IMR-90 (cell line): ENCODE data around the gene AKNA. TPM values are rescaled to one million over a fixed set of nuclear protein-coding genes. Genes with fewer than 3 reads are reported as not detected.

Experiments
- ATAC-seq: fragments of 200-7000 bp; cut with Tn5 transposase; 2 replicates; pipeline ENCODE4 v1.9.1; 2020; ENCODE audit warnings: low read depth, mild to moderate bottlenecking, moderate library complexity
- BruUV-seq: library from RNA; stranded (reverse); fragments of 400-500 nt; replicated peaks from 2 replicates; lab custom pipeline; 2021; lab: Mats Ljungman, UMichigan
- CTCF ChIA-PET: fragments of 300-600 bp; formaldehyde crosslinking; extraction: SDS; loops from one replicate; lab custom pipeline; 2021; ENCODE audit warnings: antibody characterized with exemption; lab: Yijun Ruan, JAX
- POLR2A ChIA-PET: fragments of 300-600 bp; sonication (Branson Sonifier 250); formaldehyde crosslinking; loops from one replicate; lab custom pipeline; 2022; ENCODE audit warnings: antibody characterized with exemption; ENCODE audit not compliant: unreplicated experiment; lab: Charles Lee
- DNase-seq: peaks from one replicate; pipeline ENCODE4 v3.0.0; 2013
- H2AFZ ChIP-seq: replicated peaks from 2 replicates; pipeline ENCODE3; 2013; ENCODE audit warnings: low read length, mild to moderate bottlenecking; ENCODE audit not compliant: poor library complexity
- H2AK5ac ChIP-seq: 2 replicates; pipeline ENCODE4 v1.6.1; 2013; ENCODE audit warnings: low read depth, low read length, inconsistent platforms
- H2AK9ac ChIP-seq: replicated peaks from 2 replicates; pipeline ENCODE3; 2013; ENCODE audit warnings: mild to moderate bottlenecking, low read depth, low read length, moderate library complexity; ENCODE audit not compliant: poor library complexity
- H2BK120ac ChIP-seq: 2 replicates; pipeline ENCODE4 v1.6.1; 2013; ENCODE audit warnings: low read depth, low read length, inconsistent platforms
- H2BK15ac ChIP-seq: 3 replicates; pipeline ENCODE4 v1.6.1; 2013; ENCODE audit warnings: low read depth, low read length, inconsistent platforms
- H2BK20ac ChIP-seq: 2 replicates; pipeline ENCODE4 v1.6.1; 2013; ENCODE audit warnings: low read depth, mild to moderate bottlenecking, inconsistent platforms, low read length, moderate library complexity
- H2BK5ac ChIP-seq: 2 replicates; pipeline ENCODE4 v1.6.1; 2013; ENCODE audit warnings: mild to moderate bottlenecking, low read depth, low read length, inconsistent platforms; ENCODE audit not compliant: poor library complexity, severe bottlenecking
- H3K14ac ChIP-seq: replicated peaks from 2 replicates; pipeline ENCODE4 v1.6.1; 2013; ENCODE audit warnings: low read depth, low read length, inconsistent platforms
- H3K18ac ChIP-seq: 2 replicates; pipeline ENCODE4 v1.6.1; 2013; ENCODE audit warnings: low read depth, low read length, control low read depth
- H3K23ac ChIP-seq: 2 replicates; pipeline ENCODE4 v1.6.1; 2013; ENCODE audit warnings: low read depth, low read length, inconsistent platforms
- H3K27ac ChIP-seq: 2 replicates; pipeline ENCODE4 v1.5.1; 2013; ENCODE audit warnings: mild to moderate bottlenecking, control low read depth, low read length; ENCODE audit not compliant: insufficient read depth
- H3K27me3 ChIP-seq: 2 replicates; pipeline ENCODE4 v1.6.1; 2013; ENCODE audit warnings: low read length; ENCODE audit not compliant: control insufficient read depth, insufficient read depth
- H3K36me3 ChIP-seq: 2 replicates; pipeline ENCODE4 v1.6.1; 2013; ENCODE audit warnings: low read length, mixed read lengths; ENCODE audit not compliant: control insufficient read depth, insufficient read depth
- H3K4ac ChIP-seq: 2 replicates; pipeline ENCODE4 v1.6.1; 2013; ENCODE audit warnings: low read depth, low read length, inconsistent platforms
- H3K4me1 ChIP-seq: 2 replicates; pipeline ENCODE4 v1.6.1; 2013; ENCODE audit warnings: low read length, mixed read lengths; ENCODE audit not compliant: control insufficient read depth, insufficient read depth
- H3K4me2 ChIP-seq: 2 replicates; pipeline ENCODE4 v1.6.1; 2013; ENCODE audit warnings: low read depth, mild to moderate bottlenecking, control low read depth, low read length, moderate library complexity
- H3K4me3 ChIP-seq: 2 replicates; pipeline ENCODE4 v1.5.1; 2013; ENCODE audit warnings: low read depth, mild to moderate bottlenecking, control low read depth, low read length, moderate library complexity; ENCODE audit not compliant: insufficient read depth
- H3K56ac ChIP-seq: 2 replicates; pipeline ENCODE4 v1.6.1; 2013; ENCODE audit warnings: low read length, inconsistent platforms; ENCODE audit not compliant: insufficient read depth; ENCODE audit errors: extremely low read depth
- H3K79me1 ChIP-seq, 2 experiments: 2 replicates each; pipeline ENCODE4 v1.6.1; 2013; ENCODE audit warnings: low read length in 2 of 2, inconsistent platforms in 1 of 2, low read depth in 1 of 2
- H3K9ac ChIP-seq: 2 replicates; pipeline ENCODE4 v1.6.1; 2013; ENCODE audit warnings: low read depth, low read length, control low read depth
- H3K9me1 ChIP-seq: 2 replicates; pipeline ENCODE4 v1.6.1; 2013; ENCODE audit warnings: low read length, inconsistent platforms; ENCODE audit not compliant: insufficient read depth
- H3K9me3 ChIP-seq: 2 replicates; pipeline ENCODE4 v1.6.1; 2013; ENCODE audit warnings: low read length; ENCODE audit not compliant: control insufficient read depth, insufficient read depth
- H4K20me1 ChIP-seq: 2 replicates; pipeline ENCODE4 v1.6.1; 2013; ENCODE audit warnings: low read length, inconsistent platforms; ENCODE audit not compliant: insufficient read depth
- H4K5ac ChIP-seq: 2 replicates; pipeline ENCODE4 v1.6.1; 2013; ENCODE audit warnings: mild to moderate bottlenecking, low read depth, low read length, control low read depth
- H4K8ac ChIP-seq, 2 experiments: 2 replicates each; pipeline ENCODE4 v1.6.1; 2013; ENCODE audit warnings: low read depth in 2 of 2, low read length in 2 of 2, control low read depth in 1 of 2, inconsistent platforms in 1 of 2
- H4K91ac ChIP-seq: 2 replicates; pipeline ENCODE4 v1.6.1; 2013; ENCODE audit warnings: low read depth, low read length, inconsistent platforms; ENCODE audit not compliant: insufficient read depth
- BHLHE40 ChIP-seq: fragments of 150-350 bp; IDR thresholded peaks from 2 replicates; pipeline ENCODE4 v1.6.1; 2016; ENCODE audit warnings: mild to moderate bottlenecking, low read depth, low read length
- CEBPB ChIP-seq: IDR thresholded peaks from 2 replicates; pipeline ENCODE4 v1.6.1; 2012; ENCODE audit warnings: low read depth, low read length, improper control_type of control experiment
- CHD1 ChIP-seq: IDR thresholded peaks from 2 replicates; pipeline ENCODE4 v1.6.1; 2012; ENCODE audit warnings: low read depth, low read length, improper control_type of control experiment
- CTCF ChIP-seq: conservative IDR thresholded peaks from 2 replicates; pipeline ENCODE4 v1.5.1; 2012; ENCODE audit warnings: mild to moderate bottlenecking, low read depth, low read length, improper control_type of control experiment
- FOS ChIP-seq: fragments of 150-350 bp; IDR thresholded peaks from 2 replicates; pipeline ENCODE4 v1.6.1; 2016; ENCODE audit warnings: low read depth, low read length
- MAFK ChIP-seq: IDR thresholded peaks from 2 replicates; pipeline ENCODE4 v1.6.1; 2012; ENCODE audit warnings: low read depth, low read length, improper control_type of control experiment
- MAZ ChIP-seq: IDR thresholded peaks from 2 replicates; pipeline ENCODE4 v1.6.1; 2012; ENCODE audit warnings: low read depth, mild to moderate bottlenecking, low read length, improper control_type of control experiment, moderate library complexity, borderline replicate concordance
- MXI1 ChIP-seq: IDR thresholded peaks from 2 replicates; pipeline ENCODE4 v1.6.1; 2012; ENCODE audit warnings: low read depth, mild to moderate bottlenecking, low read length, moderate library complexity, borderline replicate concordance
- NFE2L2 ChIP-seq: fragments of 150-350 bp; IDR thresholded peaks from 2 replicates; pipeline ENCODE4 v1.6.1; 2016; ENCODE audit warnings: low read depth, mild to moderate bottlenecking, low read length
- POLR2A ChIP-seq: IDR thresholded peaks from 2 replicates; pipeline ENCODE4 v1.6.1; 2012; ENCODE audit warnings: mild to moderate bottlenecking, low read depth, low read length
- RAD21 ChIP-seq: IDR thresholded peaks from 2 replicates; pipeline ENCODE4 v1.6.1; 2012; ENCODE audit warnings: low read length, improper control_type of control experiment
- RCOR1 ChIP-seq: IDR thresholded peaks from 2 replicates; pipeline ENCODE4 v1.6.1; 2012; ENCODE audit warnings: mild to moderate bottlenecking, low read length, improper control_type of control experiment; ENCODE audit not compliant: insufficient replicate concordance
- RFX5 ChIP-seq: IDR thresholded peaks from 2 replicates; pipeline ENCODE4 v1.8.0; 2012; ENCODE audit warnings: low read depth, mild to moderate bottlenecking, low read length, moderate library complexity
- SMC3 ChIP-seq: fragments of 150-350 bp; IDR thresholded peaks from 2 replicates; pipeline ENCODE4 v1.6.1; 2016; ENCODE audit warnings: low read depth, mild to moderate bottlenecking, antibody characterized with exemption, low read length, moderate library complexity
- WGBS, 2 experiments: methylation state at CpG; one replicate each; pipeline versions ENCODE4 v1.1.5 to v1.1.7; 2013; ENCODE audit warnings: missing lambda C conversion rate in 2 of 2; ENCODE audit not compliant: insufficient read length in 1 of 2; ENCODE audit errors: extremely low coverage in 2 of 2; 5-methylcytosine and 5-hydroxymethylcytosine counted together
- dilution Hi-C: fragments of 300-500 bp; cut with HindIII; formaldehyde crosslinking; loops from one replicate; pipeline ENCODE4 v1.14.3; 2018; ENCODE audit warnings: low sequenced_read_pairs; ENCODE audit not compliant: unreplicated experiment
- in situ Hi-C: fragments of 300-500 bp; cut with MboI; formaldehyde crosslinking; loops from 3 replicates; pipeline ENCODE4 v1.14.3; 2019; ENCODE audit warnings: low sequenced_read_pairs, inconsistent platforms, mixed read lengths
- intact Hi-C: fragments of 100-400 bp; cut with micrococcal nuclease; formaldehyde crosslinking; loops from 2 replicates; pipeline ENCODE4 v1.10.0; 2022
- polyA plus RNA-seq, 3 experiments: library from polyadenylated mRNA; depleted of rRNA; stranded (reverse); fragments of >200 nt; gene quantifications; 2 replicates each; pipeline ENCODE4 v1.2.3, GENCODE V29; 2012; ENCODE audit warnings: low replicate concordance in 1 of 3
- total RNA-seq: library from RNA; depleted of rRNA; stranded (reverse); fragments of >200 nt; gene quantifications from 2 replicates; pipeline ENCODE4 v1.2.3, GENCODE V29; 2012
- TF ChIP-seq, protein P1 (sequence below): fragments of 150-350 bp; IDR thresholded peaks from 2 replicates; pipeline ENCODE4 v1.6.1; 2017; ENCODE audit warnings: mild to moderate bottlenecking, antibody characterized with exemption, low read length, low read depth
- TF ChIP-seq, protein P2 (sequence below): fragments of 150-350 bp; IDR thresholded peaks from 2 replicates; pipeline ENCODE4 v1.6.1; 2016; ENCODE audit warnings: low read depth, mild to moderate bottlenecking, low read length, moderate library complexity, borderline replicate concordance

Gene AKNA
- total and polyA plus RNA-seq, 2 of the 4 experiments (the other 2 are of a cell fraction): 2.7 to 7.3 TPM

DNA sequence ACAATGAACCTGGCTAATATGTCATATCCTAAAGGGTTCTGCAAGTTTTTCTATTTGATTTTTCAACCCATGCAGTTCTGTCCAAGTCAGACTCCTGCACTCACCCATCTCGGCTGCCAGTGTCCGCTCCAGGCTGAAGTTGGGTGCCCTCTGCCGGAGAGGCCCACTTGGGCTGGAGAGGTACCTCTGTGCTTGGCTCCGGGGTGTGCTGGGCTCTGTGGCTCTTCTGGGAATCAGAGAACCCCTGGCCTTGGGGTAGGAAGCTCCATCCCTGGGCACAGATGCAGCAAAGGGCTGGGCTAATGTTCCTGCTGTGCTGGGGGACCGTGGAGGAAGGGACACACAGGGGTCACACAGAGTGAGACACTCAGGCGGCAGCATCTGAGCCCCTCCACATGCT, 32.0 kb downstream of the AKNA start:
- H3K23ac ChIP-seq: no peak overlapping the region
- DNase-seq: no peak
- H4K8ac ChIP-seq: no peak overlapping the region
- no peak overlapping the region for H2BK5ac ChIP-seq
- no peak overlapping the region for H3K56ac ChIP-seq
- CTCF ChIA-PET: no interaction called here
- H3K79me1 ChIP-seq: no peaks in the 10 kb centered on the region; a peak in 1 of 4 replicates
- peaks cover 2% of the 10 kb centered on the region; the same call in 1 of the 2 replicates for H3K4me1 ChIP-seq
- H3K9ac ChIP-seq: no peak overlapping the region
- no peaks in the 10 kb centered on the region for H3K9me1 ChIP-seq
- peaks cover 56% of the 10 kb centered on the region for H3K36me3 ChIP-seq
- no CpG with 5 or more reads among the region's 6 CpGs for WGBS, 2 experiments
- no peak overlapping the region for H3K14ac ChIP-seq
- H4K20me1 ChIP-seq: no peaks in the 10 kb centered on the region
- no peak overlapping the region for H2BK15ac ChIP-seq
- H3K4ac ChIP-seq: no peak overlapping the region
- no peaks in the 10 kb centered on the region for H3K27me3 ChIP-seq
- H3K9me3 ChIP-seq: no peaks in the 10 kb centered on the region
- intact Hi-C loops (no loop called here), dilution Hi-C loops (no loop called here), in situ Hi-C loops (no loop called here)
- no peak overlapping the region for H3K18ac ChIP-seq
- H3K4me2 ChIP-seq: no peak overlapping the region
- H4K91ac ChIP-seq: no peak overlapping the region
- no peak overlapping the region for H2AK5ac ChIP-seq
- TF ChIP-seq NFE2L2 (no peak), BHLHE40 (no peak), FOS (no peak), MAFK (no peak), CEBPB (no peak), MAZ (no peak), CTCF (no peak), RCOR1 (no peak), CHD1 (no peak), SMC3 (no peak), RAD21 (no peak), POLR2A (no peak), MXI1 (no peak), RFX5 (no peak)
- TF ChIP-seq, protein P1, sequence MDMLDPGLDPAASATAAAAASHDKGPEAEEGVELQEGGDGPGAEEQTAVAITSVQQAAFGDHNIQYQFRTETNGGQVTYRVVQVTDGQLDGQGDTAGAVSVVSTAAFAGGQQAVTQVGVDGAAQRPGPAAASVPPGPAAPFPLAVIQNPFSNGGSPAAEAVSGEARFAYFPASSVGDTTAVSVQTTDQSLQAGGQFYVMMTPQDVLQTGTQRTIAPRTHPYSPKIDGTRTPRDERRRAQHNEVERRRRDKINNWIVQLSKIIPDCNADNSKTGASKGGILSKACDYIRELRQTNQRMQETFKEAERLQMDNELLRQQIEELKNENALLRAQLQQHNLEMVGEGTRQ: no peak
- TF ChIP-seq, protein P2, sequence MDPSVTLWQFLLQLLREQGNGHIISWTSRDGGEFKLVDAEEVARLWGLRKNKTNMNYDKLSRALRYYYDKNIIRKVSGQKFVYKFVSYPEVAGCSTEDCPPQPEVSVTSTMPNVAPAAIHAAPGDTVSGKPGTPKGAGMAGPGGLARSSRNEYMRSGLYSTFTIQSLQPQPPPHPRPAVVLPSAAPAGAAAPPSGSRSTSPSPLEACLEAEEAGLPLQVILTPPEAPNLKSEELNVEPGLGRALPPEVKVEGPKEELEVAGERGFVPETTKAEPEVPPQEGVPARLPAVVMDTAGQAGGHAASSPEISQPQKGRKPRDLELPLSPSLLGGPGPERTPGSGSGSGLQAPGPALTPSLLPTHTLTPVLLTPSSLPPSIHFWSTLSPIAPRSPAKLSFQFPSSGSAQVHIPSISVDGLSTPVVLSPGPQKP: no peak
- H2AK9ac ChIP-seq: no peak overlapping the region
- H3K4me3 ChIP-seq: no peak overlapping the region
- no peak overlapping the region for H4K5ac ChIP-seq
- POLR2A ChIA-PET: no interaction called here
- H3K27ac ChIP-seq: no peak overlapping the region
- no peak overlapping the region for H2BK20ac ChIP-seq
- H2AFZ ChIP-seq: no peak overlapping the region
- H2BK120ac ChIP-seq: no peak overlapping the region
- ATAC-seq: no peak
- BruUV-seq: no TSS peak
